ENCODE results near the gene KIF2A. TPM values are rescaled to one million over a fixed set of nuclear protein-coding genes. Genes with fewer than 3 reads are reported as not detected.

Gene KIF2A
- total RNA-seq, 3 donors from 2014 or later: 103 to 125 (median 125) TPM

GRCh38 chr5:62348723-62349481, 42.9 kb downstream of the KIF2A start:
- Mint-ChIP-seq H3K4me3 (no peak overlapping the region), H3K4me1 (ENCODE audit: low read depth) (peaks cover 17% of the 10 kb centered on the region), H3K27me3 (ENCODE audit: low read depth) (no peaks in the 10 kb centered on the region), H3K9me3 (no peaks in the 10 kb centered on the region), H3K36me3 (ENCODE audit: insufficient read depth) (peaks cover 20% of the 10 kb centered on the region)
- no peak for DNase-seq
- ATAC-seq: no peak

- H3K4me1 Mint-ChIP-seq (ENCODE audit: low read depth): peaks cover 6% of the 10 kb centered on the region
- H3K36me3 Mint-ChIP-seq (ENCODE audit: insufficient read depth): peaks cover 17% of the 10 kb centered on the region
- ATAC-seq: peak; percentile 37 to 69
- no peaks in the 10 kb centered on the region for H3K27me3 Mint-ChIP-seq (ENCODE audit: low read depth)
- DNase-seq: no peak
- H3K4me3 Mint-ChIP-seq: no peak overlapping the region
- H3K9me3 Mint-ChIP-seq: no peaks in the 10 kb centered on the region
Observed at GRCh38 chr5:62354028-62354874, 48.2 kb downstream of the KIF2A start.

- Mint-ChIP-seq H3K4me1 (ENCODE audit: low read depth) (no peaks in the 10 kb centered on the region), H3K9me3 (no peaks in the 10 kb centered on the region), H3K27me3 (ENCODE audit: low read depth) (no peaks in the 10 kb centered on the region), H3K4me3 (no peak overlapping the region), H3K36me3 (ENCODE audit: insufficient read depth) (peaks cover 21% of the 10 kb centered on the region)
- ATAC-seq (no peak), DNase-seq (no peak)
Observed at GRCh38 chr5:62362701-62363100, 56.7 kb downstream of the KIF2A start.

- peaks cover 29% of the 10 kb centered on the region for H3K36me3 Mint-ChIP-seq (ENCODE audit: insufficient read depth)
- no peak for DNase-seq
- H3K4me1 Mint-ChIP-seq (ENCODE audit: low read depth): peaks cover 8% of the 10 kb centered on the region
- H3K9me3 Mint-ChIP-seq: no peaks in the 10 kb centered on the region
- no peak overlapping the region for H3K4me3 Mint-ChIP-seq
- no peaks in the 10 kb centered on the region for H3K27me3 Mint-ChIP-seq (ENCODE audit: low read depth)
- ATAC-seq: peak in 1 of 2 donors; percentile 40
Observed at GRCh38 chr5:62369039-62369438, 63.0 kb downstream of the KIF2A start.

- peaks cover 24% of the 10 kb centered on the region for H3K36me3 Mint-ChIP-seq (ENCODE audit: insufficient read depth)
- ATAC-seq (no peak), DNase-seq (no peak)
- H3K4me1 Mint-ChIP-seq (ENCODE audit: low read depth): peaks cover 8% of the 10 kb centered on the region
- no peaks in the 10 kb centered on the region for H3K27me3 Mint-ChIP-seq (ENCODE audit: low read depth)
- H3K4me3 Mint-ChIP-seq: no peak overlapping the region
- H3K9me3 Mint-ChIP-seq: no peaks in the 10 kb centered on the region
Observed at GRCh38 chr5:62371409-62371808, 65.4 kb downstream of the KIF2A start.

- H3K36me3 Mint-ChIP-seq (ENCODE audit: insufficient read depth): peaks cover 19% of the 10 kb centered on the region
- H3K9me3 Mint-ChIP-seq: no peaks in the 10 kb centered on the region
- no peak for ATAC-seq
- no peaks in the 10 kb centered on the region for H3K27me3 Mint-ChIP-seq (ENCODE audit: low read depth)
- H3K4me3 Mint-ChIP-seq: no peak overlapping the region
- DNase-seq: no peak
- H3K4me1 Mint-ChIP-seq (ENCODE audit: low read depth): peaks cover 8% of the 10 kb centered on the region
Observed at GRCh38 chr5:62372600-62372999, 66.6 kb downstream of the KIF2A start.

- Mint-ChIP-seq H3K27me3 (ENCODE audit: low read depth) (no peaks in the 10 kb centered on the region), H3K4me3 (no peak overlapping the region), H3K4me1 (ENCODE audit: low read depth) (peaks cover 8% of the 10 kb centered on the region), H3K36me3 (ENCODE audit: insufficient read depth) (peaks cover 26% of the 10 kb centered on the region), H3K9me3 (no peaks in the 10 kb centered on the region)
- no peak for ATAC-seq
- DNase-seq: no peak
Observed at GRCh38 chr5:62373382-62373781, 67.4 kb downstream of the KIF2A start.

- peaks cover 24% of the 10 kb centered on the region for H3K36me3 Mint-ChIP-seq (ENCODE audit: insufficient read depth)
- ATAC-seq: no peak
Observed at GRCh38 chr5:62374090-62374489, 68.1 kb downstream of the KIF2A start.

GRCh38 chr5:62375627-62376026, 69.6 kb downstream of the KIF2A start:
- peaks cover 1% of the 10 kb centered on the region for H3K4me1 Mint-ChIP-seq (ENCODE audit: low read depth)
- H3K36me3 Mint-ChIP-seq (ENCODE audit: insufficient read depth): peaks cover 27% of the 10 kb centered on the region
- no peak overlapping the region for H3K4me3 Mint-ChIP-seq
- no peak for ATAC-seq
- no peaks in the 10 kb centered on the region for H3K27me3 Mint-ChIP-seq (ENCODE audit: low read depth)
- H3K9me3 Mint-ChIP-seq: no peaks in the 10 kb centered on the region
- DNase-seq: no peak

More at GRCh38 chr5:62374090-62374489, 68.1 kb downstream of the KIF2A start:
- Mint-ChIP-seq H3K9me3 (no peaks in the 10 kb centered on the region), H3K27me3 (ENCODE audit: low read depth) (no peaks in the 10 kb centered on the region), H3K4me1 (ENCODE audit: low read depth) (peaks cover 5% of the 10 kb centered on the region), H3K4me3 (no peak overlapping the region)
- no peak for DNase-seq

- Mint-ChIP-seq H3K9me3 (no peaks in the 10 kb centered on the region), H3K4me1 (ENCODE audit: low read depth) (no peaks in the 10 kb centered on the region), H3K36me3 (ENCODE audit: insufficient read depth) (peaks cover 28% of the 10 kb centered on the region), H3K4me3 (no peak overlapping the region), H3K27me3 (ENCODE audit: low read depth) (no peaks in the 10 kb centered on the region)
- DNase-seq: no peak
- ATAC-seq: no peak
Observed at GRCh38 chr5:62376064-62376463, 70.1 kb downstream of the KIF2A start.

- DNase-seq: no peak
- Mint-ChIP-seq H3K9me3 (no peaks in the 10 kb centered on the region), H3K36me3 (ENCODE audit: insufficient read depth) (peaks cover 19% of the 10 kb centered on the region), H3K4me1 (ENCODE audit: low read depth) (no peaks in the 10 kb centered on the region), H3K27me3 (ENCODE audit: low read depth) (no peaks in the 10 kb centered on the region), H3K4me3 (no peak overlapping the region)
- no peak for ATAC-seq
Observed at GRCh38 chr5:62385131-62385530, 79.1 kb downstream of the KIF2A start.

GRCh38 chr5:62385816-62386400, 79.9 kb downstream of the KIF2A start:
- H3K4me1 Mint-ChIP-seq (ENCODE audit: low read depth): no peaks in the 10 kb centered on the region
- ATAC-seq: no peak
- no peaks in the 10 kb centered on the region for H3K9me3 Mint-ChIP-seq
- H3K36me3 Mint-ChIP-seq (ENCODE audit: insufficient read depth): peaks cover 16% of the 10 kb centered on the region
- DNase-seq: no peak
- no peak overlapping the region for H3K4me3 Mint-ChIP-seq
- no peaks in the 10 kb centered on the region for H3K27me3 Mint-ChIP-seq (ENCODE audit: low read depth)

GRCh38 chr5:62386824-62387223, 80.8 kb downstream of the KIF2A start:
- H3K4me1 Mint-ChIP-seq (ENCODE audit: low read depth): no peaks in the 10 kb centered on the region
- ATAC-seq (no peak), DNase-seq (no peak)
- no peaks in the 10 kb centered on the region for H3K27me3 Mint-ChIP-seq (ENCODE audit: low read depth)
- H3K36me3 Mint-ChIP-seq (ENCODE audit: insufficient read depth): peaks cover 17% of the 10 kb centered on the region
- no peak overlapping the region for H3K4me3 Mint-ChIP-seq
- H3K9me3 Mint-ChIP-seq: no peaks in the 10 kb centered on the region

- DNase-seq (no peak), ATAC-seq (peak; percentile 76 to 84)
- peaks cover 28% of the 10 kb centered on the region for H3K4me1 Mint-ChIP-seq (ENCODE audit: low read depth)
- no peak overlapping the region for H3K4me3 Mint-ChIP-seq
- no peaks in the 10 kb centered on the region for H3K9me3 Mint-ChIP-seq
- H3K27me3 Mint-ChIP-seq (ENCODE audit: low read depth): no peaks in the 10 kb centered on the region
- H3K36me3 Mint-ChIP-seq (ENCODE audit: insufficient read depth): peaks cover 42% of the 10 kb centered on the region
Observed at GRCh38 chr5:62395210-62395950, 89.4 kb downstream of the KIF2A start.

Data from activated T-cell treated with anti-CD3 and anti-CD28 coated beads, Interleukin-2, amount 50 U/mL, for 4 hours (primary cell).